Measurements from ENCODE around the gene MAP2K1.

MAP2K1 gene

DNA sequence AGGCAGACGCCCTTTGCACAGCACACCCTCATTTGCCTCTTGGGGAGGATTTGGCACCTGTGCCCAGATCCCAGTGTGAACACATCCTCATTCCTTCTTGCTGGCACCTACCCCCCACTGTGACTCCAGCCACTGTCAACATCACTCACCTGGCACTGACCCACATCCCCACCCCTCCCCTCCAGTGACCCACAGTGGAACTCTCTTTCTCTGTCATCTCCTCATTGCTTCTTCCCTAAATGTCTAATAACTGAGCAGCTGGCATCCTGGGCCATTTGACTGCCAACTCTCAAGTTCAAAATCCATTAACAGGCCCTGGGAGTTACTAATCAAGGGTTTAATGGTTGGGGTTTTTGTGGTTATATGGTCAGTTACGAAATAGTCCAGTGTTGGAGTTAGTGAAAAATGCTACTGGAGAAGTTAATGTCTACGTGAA is 96.4 kb downstream of the MAP2K1 start:
- no peaks in the 10 kb centered on the region for H3K27me3 ChIP-seq (ENCODE audit: control insufficient read depth in 3 of 3, insufficient read depth in 3 of 3, low read depth in 1 of 3, low read length in 3 of 3)
- peaks cover 0 to 4% of the 10 kb centered on the region in 2 donors for H3K9me3 ChIP-seq (replicated peaks in 1 of 2; ENCODE audit: control insufficient read depth in 2 of 2, insufficient read depth in 1 of 2, low read depth in 1 of 2, low read length in 2 of 2)
- H2BK15ac ChIP-seq (ENCODE audit: low read length), result no peak overlapping the region
- H2AFZ ChIP-seq (ENCODE audit: low read length), result no peak overlapping the region
- no peak overlapping the region for H3K9ac ChIP-seq (ENCODE audit: low read depth, low read length, poor library complexity)
- H3K36me3 ChIP-seq (replicated peaks in 1 of 2; ENCODE audit: control insufficient read depth in 2 of 2, insufficient read depth in 2 of 2, low read length in 2 of 2), result peaks cover 21 to 60% of the 10 kb centered on the region in 2 donors
- H3K4me1 ChIP-seq (ENCODE audit: control insufficient read depth in 2 of 2, insufficient read depth in 1 of 2, low read depth in 1 of 2, low read length in 2 of 2), result peaks cover 0 to 3% of the 10 kb centered on the region in 2 donors
- no peak overlapping the region for H2BK120ac ChIP-seq (ENCODE audit: low read depth, low read length)
- H4K91ac ChIP-seq (ENCODE audit: low read depth, low read length, poor library complexity), result no peak overlapping the region
- no peak overlapping the region for H3K23ac ChIP-seq (ENCODE audit: low read depth, low read length, poor library complexity)
- no peak for DNase-seq (ENCODE audit: low spot score)
- H2BK5ac ChIP-seq (ENCODE audit: low read length), result no peak overlapping the region
- no peak overlapping the region for H4K8ac ChIP-seq (ENCODE audit: low read depth, low read length)
- no peak overlapping the region for H2BK12ac ChIP-seq (ENCODE audit: low read length)
- no peak overlapping the region for H3K14ac ChIP-seq (ENCODE audit: low read length)
- no peak overlapping the region for H3K18ac ChIP-seq (ENCODE audit: low read length)
- no peak overlapping the region for H2AK5ac ChIP-seq (ENCODE audit: low read depth, low read length)
- no peak overlapping the region for H3K4me2 ChIP-seq (ENCODE audit: insufficient read depth, low read length, poor library complexity, severe bottlenecking)
- no CpG with 5 or more reads among the region's 3 CpGs for WGBS, 2 donors (ENCODE audit: extremely low coverage in 2 of 2, insufficient read length in 2 of 2, insufficient replicate concordance in 1 of 2)
- H3K4me3 ChIP-seq (ENCODE audit: low read length in 2 of 2), result no peak overlapping the region
- H3K27ac ChIP-seq (replicated peaks; ENCODE audit: low read length), result no peak overlapping the region
- no peak overlapping the region for H3K4ac ChIP-seq (ENCODE audit: low read length)
- H3K79me1 ChIP-seq (ENCODE audit: low read depth, low read length), result peaks cover 3% of the 10 kb centered on the region

DNA sequence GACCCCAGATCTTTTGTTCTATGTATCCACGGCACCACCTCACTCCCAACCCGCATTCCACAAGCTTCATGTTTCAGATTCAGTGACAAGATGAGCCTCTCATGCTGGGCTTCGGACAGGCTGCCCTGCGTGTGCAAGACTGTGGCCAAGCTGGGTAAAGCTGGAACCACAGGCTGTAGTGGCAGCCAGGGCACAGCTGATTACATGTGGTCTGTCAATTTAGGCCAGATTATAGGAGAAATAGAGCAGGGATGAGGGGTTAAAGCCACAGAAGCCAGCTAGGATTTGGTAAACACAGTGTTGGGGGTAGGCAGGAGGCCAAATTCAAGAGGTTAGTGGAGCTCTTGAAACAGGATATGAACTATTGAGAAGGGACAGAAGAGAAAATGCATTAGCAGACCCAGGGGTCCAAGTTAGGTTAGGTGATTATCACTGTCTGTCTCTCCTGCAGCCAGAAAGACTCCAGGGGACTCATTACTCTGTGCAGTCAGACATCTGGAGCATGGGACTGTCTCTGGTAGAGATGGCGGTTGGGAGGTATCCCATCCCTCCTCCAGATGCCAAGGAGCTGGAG is 97.9 kb downstream of the MAP2K1 start:
- H3K4me3 ChIP-seq (ENCODE audit: low read length in 2 of 2), result no peak overlapping the region
- H2BK12ac ChIP-seq (ENCODE audit: low read length), result no peak overlapping the region
- no CpG with 5 or more reads among the region's 5 CpGs for WGBS, 2 donors (ENCODE audit: extremely low coverage in 2 of 2, insufficient read length in 2 of 2, insufficient replicate concordance in 1 of 2)

DNA sequence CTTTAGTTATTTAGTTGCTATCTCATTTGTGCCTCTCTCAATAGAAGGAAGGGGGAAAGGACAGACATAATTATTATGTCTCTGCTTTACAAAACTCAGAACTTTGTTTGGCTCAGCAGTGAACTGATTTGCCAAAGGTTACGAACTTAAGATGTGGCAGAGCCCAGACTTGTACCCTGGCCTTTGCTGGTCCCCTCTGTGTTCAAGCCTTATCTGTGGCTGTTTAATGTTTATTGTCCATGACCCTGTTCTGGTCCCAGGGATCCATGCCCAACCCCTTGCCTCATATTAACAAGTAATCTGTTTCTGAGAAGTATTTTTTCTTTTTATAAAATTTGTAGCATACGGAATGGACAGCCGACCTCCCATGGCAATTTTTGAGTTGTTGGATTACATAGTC is 100.2 kb downstream of the MAP2K1 start:
- no peak overlapping the region for H2AK5ac ChIP-seq (ENCODE audit: low read depth, low read length)
- no peak overlapping the region for H3K4me3 ChIP-seq (ENCODE audit: low read length in 2 of 2)
- no peak overlapping the region for H2AFZ ChIP-seq (ENCODE audit: low read length)
- no peak overlapping the region for H3K4me2 ChIP-seq (ENCODE audit: insufficient read depth, low read length, poor library complexity, severe bottlenecking)
- peaks cover 0 to 3% of the 10 kb centered on the region in 2 donors for H3K4me1 ChIP-seq (ENCODE audit: control insufficient read depth in 2 of 2, insufficient read depth in 1 of 2, low read depth in 1 of 2, low read length in 2 of 2)
- H4K8ac ChIP-seq (ENCODE audit: low read depth, low read length), result no peak overlapping the region
- peaks cover 0 to 2% of the 10 kb centered on the region in 2 donors for H3K9me3 ChIP-seq (replicated peaks in 1 of 2; ENCODE audit: control insufficient read depth in 2 of 2, insufficient read depth in 1 of 2, low read depth in 1 of 2, low read length in 2 of 2)
- no peak overlapping the region for H2BK5ac ChIP-seq (ENCODE audit: low read length)
- no peak overlapping the region for H3K4ac ChIP-seq (ENCODE audit: low read length)
- H2BK15ac ChIP-seq (ENCODE audit: low read length), result no peak overlapping the region
- no CpG with 5 or more reads among the region's 3 CpGs for WGBS, 2 donors (ENCODE audit: extremely low coverage in 2 of 2, insufficient read length in 2 of 2, insufficient replicate concordance in 1 of 2)
- H3K23ac ChIP-seq (ENCODE audit: low read depth, low read length, poor library complexity), result no peak overlapping the region
- H3K27ac ChIP-seq (replicated peaks; ENCODE audit: low read length), result no peak overlapping the region
- no peaks in the 10 kb centered on the region for H3K79me1 ChIP-seq (ENCODE audit: low read depth, low read length)
- peaks cover 32 to 90% of the 10 kb centered on the region in 2 donors for H3K36me3 ChIP-seq (replicated peaks in 1 of 2; ENCODE audit: control insufficient read depth in 2 of 2, insufficient read depth in 2 of 2, low read length in 2 of 2)
- no peak overlapping the region for H3K9ac ChIP-seq (ENCODE audit: low read depth, low read length, poor library complexity)
- no peak overlapping the region for H2BK120ac ChIP-seq (ENCODE audit: low read depth, low read length)
- no peak overlapping the region for H3K14ac ChIP-seq (ENCODE audit: low read length)
- no peak overlapping the region for H2BK12ac ChIP-seq (ENCODE audit: low read length)
- no peak overlapping the region for H4K91ac ChIP-seq (ENCODE audit: low read depth, low read length, poor library complexity)
- H3K27me3 ChIP-seq (ENCODE audit: control insufficient read depth in 3 of 3, insufficient read depth in 3 of 3, low read depth in 1 of 3, low read length in 3 of 3), result no peaks in the 10 kb centered on the region
- H3K18ac ChIP-seq (ENCODE audit: low read length), result no peak overlapping the region
- DNase-seq (ENCODE audit: low spot score), result no peak

More for the DNA sequence above, 97.9 kb downstream of the MAP2K1 start:
- H2BK5ac ChIP-seq (ENCODE audit: low read length), result no peak overlapping the region
- H4K91ac ChIP-seq (ENCODE audit: low read depth, low read length, poor library complexity), result no peak overlapping the region
- H3K79me1 ChIP-seq (ENCODE audit: low read depth, low read length), result no peaks in the 10 kb centered on the region
- H2AK5ac ChIP-seq (ENCODE audit: low read depth, low read length), result no peak overlapping the region
- H3K18ac ChIP-seq (ENCODE audit: low read length), result no peak overlapping the region
- no peak overlapping the region for H3K23ac ChIP-seq (ENCODE audit: low read depth, low read length, poor library complexity)
- peaks cover 0 to 3% of the 10 kb centered on the region in 2 donors for H3K4me1 ChIP-seq (ENCODE audit: control insufficient read depth in 2 of 2, insufficient read depth in 1 of 2, low read depth in 1 of 2, low read length in 2 of 2)
- no peak overlapping the region for H2BK120ac ChIP-seq (ENCODE audit: low read depth, low read length)
- no peak overlapping the region for H2AFZ ChIP-seq (ENCODE audit: low read length)
- H3K4me2 ChIP-seq (ENCODE audit: insufficient read depth, low read length, poor library complexity, severe bottlenecking), result no peak overlapping the region
- H3K27me3 ChIP-seq (ENCODE audit: control insufficient read depth in 3 of 3, insufficient read depth in 3 of 3, low read depth in 1 of 3, low read length in 3 of 3), result no peaks in the 10 kb centered on the region
- DNase-seq (ENCODE audit: low spot score), result no peak
- H3K27ac ChIP-seq (replicated peaks; ENCODE audit: low read length), result no peak overlapping the region
- no peak overlapping the region for H3K14ac ChIP-seq (ENCODE audit: low read length)
- peaks cover 0 to 2% of the 10 kb centered on the region in 2 donors for H3K9me3 ChIP-seq (replicated peaks in 1 of 2; ENCODE audit: control insufficient read depth in 2 of 2, insufficient read depth in 1 of 2, low read depth in 1 of 2, low read length in 2 of 2)
- no peak overlapping the region for H4K8ac ChIP-seq (ENCODE audit: low read depth, low read length)
- no peak overlapping the region for H3K4ac ChIP-seq (ENCODE audit: low read length)
- no peak overlapping the region for H3K9ac ChIP-seq (ENCODE audit: low read depth, low read length, poor library complexity)
- H3K36me3 ChIP-seq (replicated peaks in 1 of 2; ENCODE audit: control insufficient read depth in 2 of 2, insufficient read depth in 2 of 2, low read length in 2 of 2), result peaks cover 25 to 75% of the 10 kb centered on the region in 2 donors
- no peak overlapping the region for H2BK15ac ChIP-seq (ENCODE audit: low read length)

DNA sequence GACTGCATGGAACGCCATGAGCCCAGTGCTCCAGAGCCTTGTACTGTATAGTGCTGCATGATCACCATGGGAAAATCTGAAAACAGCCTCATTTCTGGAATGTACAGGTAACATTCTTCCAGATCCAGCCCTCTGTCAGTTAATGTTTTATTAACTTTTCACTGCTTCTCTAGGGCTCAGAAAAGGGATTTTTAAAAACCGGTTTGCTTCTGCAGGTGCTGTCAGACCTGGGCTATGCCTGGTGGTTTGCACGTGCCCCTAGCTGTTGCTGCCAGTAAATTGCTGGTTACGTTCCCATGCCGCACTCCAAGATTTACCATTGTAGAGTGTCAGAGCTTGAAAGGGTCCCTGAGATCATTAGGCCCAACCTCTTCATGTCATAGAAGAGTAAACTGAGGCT is 101.8 kb downstream of the MAP2K1 start:
- no peak overlapping the region for H3K14ac ChIP-seq (ENCODE audit: low read length)
- no peaks in the 10 kb centered on the region for H3K9me3 ChIP-seq (replicated peaks in 1 of 2; ENCODE audit: control insufficient read depth in 2 of 2, insufficient read depth in 1 of 2, low read depth in 1 of 2, low read length in 2 of 2)
- peaks cover 0 to 3% of the 10 kb centered on the region in 2 donors for H3K4me1 ChIP-seq (ENCODE audit: control insufficient read depth in 2 of 2, insufficient read depth in 1 of 2, low read depth in 1 of 2, low read length in 2 of 2)
- H3K27me3 ChIP-seq (ENCODE audit: control insufficient read depth in 3 of 3, insufficient read depth in 3 of 3, low read depth in 1 of 3, low read length in 3 of 3), result no peaks in the 10 kb centered on the region
- H3K4me2 ChIP-seq (ENCODE audit: insufficient read depth, low read length, poor library complexity, severe bottlenecking), result no peak overlapping the region
- no peak overlapping the region for H3K9ac ChIP-seq (ENCODE audit: low read depth, low read length, poor library complexity)
- no peak overlapping the region for H4K8ac ChIP-seq (ENCODE audit: low read depth, low read length)
- no peak overlapping the region for H3K18ac ChIP-seq (ENCODE audit: low read length)
- no peak overlapping the region for H3K4me3 ChIP-seq (ENCODE audit: low read length in 2 of 2)
- no peak overlapping the region for H2BK15ac ChIP-seq (ENCODE audit: low read length)
- H2AK5ac ChIP-seq (ENCODE audit: low read depth, low read length), result no peak overlapping the region
- no peak overlapping the region for H2BK5ac ChIP-seq (ENCODE audit: low read length)
- WGBS, 2 donors (ENCODE audit: extremely low coverage in 2 of 2, insufficient read length in 2 of 2, insufficient replicate concordance in 1 of 2), result no CpG with 5 or more reads among the region's 5 CpGs
- H3K27ac ChIP-seq (replicated peaks; ENCODE audit: low read length), result no peak overlapping the region
- H3K4ac ChIP-seq (ENCODE audit: low read length), result no peak overlapping the region
- H2BK12ac ChIP-seq (ENCODE audit: low read length), result no peak overlapping the region
- H4K91ac ChIP-seq (ENCODE audit: low read depth, low read length, poor library complexity), result no peak overlapping the region
- no peak overlapping the region for H2BK120ac ChIP-seq (ENCODE audit: low read depth, low read length)
- no peak for DNase-seq (ENCODE audit: low spot score)
- H2AFZ ChIP-seq (ENCODE audit: low read length), result no peak overlapping the region
- peaks cover 30 to 91% of the 10 kb centered on the region in 2 donors for H3K36me3 ChIP-seq (replicated peaks in 1 of 2; ENCODE audit: control insufficient read depth in 2 of 2, insufficient read depth in 2 of 2, low read length in 2 of 2)
- H3K23ac ChIP-seq (ENCODE audit: low read depth, low read length, poor library complexity), result no peak overlapping the region
- H3K79me1 ChIP-seq (ENCODE audit: low read depth, low read length), result no peaks in the 10 kb centered on the region

Measured in neuronal stem cell (in vitro differentiated cells).